ENCODE data around the gene CAMTA1. TPM values are rescaled to one million over a fixed set of nuclear protein-coding genes. Genes with fewer than 3 reads are reported as not detected.

Gene CAMTA1
- polyA plus RNA-seq, 1 donor from 2014 or later, result 162 TPM

GRCh38 chr1:7352364-7352763, 567.1 kb downstream of the CAMTA1 start:
- no peaks in the 10 kb centered on the region for H3K36me3 ChIP-seq (ENCODE audit: insufficient read depth, low read length)
- H3K9ac ChIP-seq (ENCODE audit: low read length), result no peak overlapping the region
- no peak overlapping the region for H3K27ac ChIP-seq (ENCODE audit: low read length)
- H3K9me3 ChIP-seq (ENCODE audit: low read length), result no peaks in the 10 kb centered on the region
- H4K20me1 ChIP-seq (ENCODE audit: insufficient read depth), result no peaks in the 10 kb centered on the region
- no peaks in the 10 kb centered on the region for H3K9me2 ChIP-seq (ENCODE audit: insufficient read depth, low read length)
- no peaks in the 10 kb centered on the region for H3F3A ChIP-seq (ENCODE audit: insufficient read depth, low read length, poor library complexity, severe bottlenecking)
- no peak overlapping the region for H2AFZ ChIP-seq (ENCODE audit: low read depth, low read length)
- H3K4me3 ChIP-seq (ENCODE audit: low read length), result no peak overlapping the region
- TF ChIP-seq REST (IDR thresholded peaks at IDR 0.05; ENCODE audit: borderline replicate concordance), result no peak
- no peak for TF ChIP-seq SMC3 (conservative IDR thresholded peaks at IDR 0.05; ENCODE audit: poor library complexity)
- no peak for TF ChIP-seq POLR2AphosphoS5 (IDR thresholded peaks at IDR 0.05)
- no peak for TF ChIP-seq CTCF (IDR thresholded peaks at IDR 0.05; ENCODE audit: poor library complexity, severe bottlenecking)
- no peak for TF ChIP-seq TAF1 (IDR thresholded peaks at IDR 0.05; ENCODE audit: low read depth)
- no peak for TF ChIP-seq EP300 (conservative IDR thresholded peaks at IDR 0.05; ENCODE audit: poor library complexity, severe bottlenecking)
- no peak for TF ChIP-seq MXI1 (conservative IDR thresholded peaks at IDR 0.05; ENCODE audit: poor library complexity, severe bottlenecking)
- TF ChIP-seq EZH2 (IDR thresholded peaks at IDR 0.05; ENCODE audit: borderline replicate concordance, insufficient read depth, low read length, poor library complexity, severe bottlenecking), result no peak
- no peak for TF ChIP-seq RAD21 (conservative IDR thresholded peaks at IDR 0.05)
- H3K4me2 ChIP-seq (ENCODE audit: low read length), result no peak overlapping the region
- H3K27me3 ChIP-seq (ENCODE audit: insufficient read depth, low read depth, low read length), result no peaks in the 10 kb centered on the region
- H3K79me2 ChIP-seq (replicated peaks; ENCODE audit: insufficient read depth, low read length), result no peaks in the 10 kb centered on the region

GRCh38 chr1:7352974-7353373, 567.7 kb downstream of the CAMTA1 start:
- Histone ChIP-seq H3K79me2 (replicated peaks; ENCODE audit: insufficient read depth, low read length) (no peaks in the 10 kb centered on the region), H3K9me3 (ENCODE audit: low read length) (no peaks in the 10 kb centered on the region), H3K4me2 (ENCODE audit: low read length) (no peak overlapping the region), H3K9ac (ENCODE audit: low read length) (no peak overlapping the region), H3K27me3 (ENCODE audit: insufficient read depth, low read depth, low read length) (no peaks in the 10 kb centered on the region), H2AFZ (ENCODE audit: low read depth, low read length) (no peak overlapping the region), H3K9me2 (ENCODE audit: insufficient read depth, low read length) (no peaks in the 10 kb centered on the region), H3K27ac (ENCODE audit: low read length) (no peak overlapping the region), H4K20me1 (ENCODE audit: insufficient read depth) (no peaks in the 10 kb centered on the region), H3F3A (ENCODE audit: insufficient read depth, low read length, poor library complexity, severe bottlenecking) (no peaks in the 10 kb centered on the region), H3K4me3 (ENCODE audit: low read length) (no peak overlapping the region), H3K36me3 (ENCODE audit: insufficient read depth, low read length) (no peaks in the 10 kb centered on the region)
- TF ChIP-seq REST (IDR thresholded peaks at IDR 0.05; ENCODE audit: borderline replicate concordance) (no peak), POLR2AphosphoS5 (IDR thresholded peaks at IDR 0.05) (no peak), TAF1 (IDR thresholded peaks at IDR 0.05; ENCODE audit: low read depth) (no peak), MXI1 (conservative IDR thresholded peaks at IDR 0.05; ENCODE audit: poor library complexity, severe bottlenecking) (no peak), EP300 (conservative IDR thresholded peaks at IDR 0.05; ENCODE audit: poor library complexity, severe bottlenecking) (no peak), SMC3 (conservative IDR thresholded peaks at IDR 0.05; ENCODE audit: poor library complexity) (no peak), EZH2 (IDR thresholded peaks at IDR 0.05; ENCODE audit: borderline replicate concordance, insufficient read depth, low read length, poor library complexity, severe bottlenecking) (no peak), CTCF (IDR thresholded peaks at IDR 0.05; ENCODE audit: poor library complexity, severe bottlenecking) (no peak), RAD21 (conservative IDR thresholded peaks at IDR 0.05) (no peak)

Measured in neural cell (in vitro differentiated cells).